Osteocyte (in vitro differentiated cells): Measurements from ENCODE around the gene GRM7. TPM values are rescaled to one million over a fixed set of nuclear protein-coding genes. Genes with fewer than 3 reads are reported as not detected.

Experiments
- DNase-seq: peaks from one replicate; pipeline ENCODE4 v3.0.0; 2021; ENCODE audit warnings: mixed read lengths; ENCODE audit not compliant: unreplicated experiment; ENCODE audit errors: extremely low spot score
- H3K27ac Mint-ChIP-seq: one replicate; pipeline ENCODE4 v1.8.0; 2021; ENCODE audit warnings: mild to moderate bottlenecking, mixed read lengths; ENCODE audit not compliant: unreplicated experiment
- H3K27me3 Mint-ChIP-seq: one replicate; pipeline ENCODE4 v1.8.0; 2021; ENCODE audit warnings: mixed read lengths; ENCODE audit not compliant: unreplicated experiment
- H3K36me3 Mint-ChIP-seq: one replicate; pipeline ENCODE4 v1.8.0; 2021; ENCODE audit warnings: mixed read lengths; ENCODE audit not compliant: unreplicated experiment
- H3K4me1 Mint-ChIP-seq: one replicate; pipeline ENCODE4 v1.8.0; 2021; ENCODE audit warnings: mixed read lengths; ENCODE audit not compliant: unreplicated experiment
- H3K4me3 Mint-ChIP-seq: one replicate; pipeline ENCODE4 v1.8.0; 2021; ENCODE audit warnings: mild to moderate bottlenecking, moderate library complexity, mixed read lengths; ENCODE audit not compliant: unreplicated experiment
- H3K9me3 Mint-ChIP-seq: one replicate; pipeline ENCODE4 v1.8.0; 2021; ENCODE audit warnings: mixed read lengths; ENCODE audit not compliant: unreplicated experiment
- total RNA-seq: library from RNA; stranded (reverse); gene quantifications from 2 replicates; pipeline ENCODE4 v1.2.1, GENCODE V29; 2021
- TF ChIP-seq, protein P1 (sequence below): fragments of 200-600 bp; sonication (generic); IDR thresholded peaks from 2 replicates; pipeline ENCODE4 v1.5.0; 2021; ENCODE audit warnings: antibody characterized with exemption, mild to moderate bottlenecking, moderate library complexity

The GRM7 gene
- total RNA-seq, 1 donor from 2014 or later: not detected

DNA sequence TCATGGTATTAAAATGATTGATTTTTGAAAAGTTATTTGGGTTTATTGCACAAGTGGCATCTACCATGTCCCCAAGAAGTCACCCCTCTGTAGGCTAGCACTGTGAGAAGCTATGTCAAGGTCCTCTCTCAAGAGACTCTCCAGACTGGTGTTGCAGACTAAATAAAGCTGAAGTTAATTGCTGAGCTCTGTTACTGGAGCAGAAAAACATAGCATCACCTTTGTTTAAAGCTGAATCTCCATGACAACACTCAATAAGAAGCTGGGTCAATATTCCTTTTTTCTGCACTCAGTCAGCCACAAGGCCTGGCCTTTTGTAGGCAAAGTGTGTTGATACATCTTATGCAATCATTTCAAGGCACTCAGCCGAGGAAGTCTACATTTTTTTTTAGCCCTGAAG is 834.1 kb downstream of the GRM7 start:
- Mint-ChIP-seq H3K4me1 (no peaks in the 10 kb centered on the region), H3K27me3 (no peaks in the 10 kb centered on the region), H3K4me3 (no peak overlapping the region), H3K36me3 (no peaks in the 10 kb centered on the region), H3K27ac (no peak overlapping the region), H3K9me3 (peaks cover 13% of the 10 kb centered on the region)
- TF ChIP-seq, protein P1, sequence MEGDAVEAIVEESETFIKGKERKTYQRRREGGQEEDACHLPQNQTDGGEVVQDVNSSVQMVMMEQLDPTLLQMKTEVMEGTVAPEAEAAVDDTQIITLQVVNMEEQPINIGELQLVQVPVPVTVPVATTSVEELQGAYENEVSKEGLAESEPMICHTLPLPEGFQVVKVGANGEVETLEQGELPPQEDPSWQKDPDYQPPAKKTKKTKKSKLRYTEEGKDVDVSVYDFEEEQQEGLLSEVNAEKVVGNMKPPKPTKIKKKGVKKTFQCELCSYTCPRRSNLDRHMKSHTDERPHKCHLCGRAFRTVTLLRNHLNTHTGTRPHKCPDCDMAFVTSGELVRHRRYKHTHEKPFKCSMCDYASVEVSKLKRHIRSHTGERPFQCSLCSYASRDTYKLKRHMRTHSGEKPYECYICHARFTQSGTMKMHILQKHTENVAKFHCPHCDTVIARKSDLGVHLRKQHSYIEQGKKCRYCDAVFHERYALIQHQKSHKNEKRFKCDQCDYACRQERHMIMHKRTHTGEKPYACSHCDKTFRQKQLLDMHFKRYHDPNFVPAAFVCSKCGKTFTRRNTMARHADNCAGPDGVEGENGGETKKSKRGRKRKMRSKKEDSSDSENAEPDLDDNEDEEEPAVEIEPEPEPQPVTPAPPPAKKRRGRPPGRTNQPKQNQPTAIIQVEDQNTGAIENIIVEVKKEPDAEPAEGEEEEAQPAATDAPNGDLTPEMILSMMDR: no peak
- DNase-seq: no peak

DNA sequence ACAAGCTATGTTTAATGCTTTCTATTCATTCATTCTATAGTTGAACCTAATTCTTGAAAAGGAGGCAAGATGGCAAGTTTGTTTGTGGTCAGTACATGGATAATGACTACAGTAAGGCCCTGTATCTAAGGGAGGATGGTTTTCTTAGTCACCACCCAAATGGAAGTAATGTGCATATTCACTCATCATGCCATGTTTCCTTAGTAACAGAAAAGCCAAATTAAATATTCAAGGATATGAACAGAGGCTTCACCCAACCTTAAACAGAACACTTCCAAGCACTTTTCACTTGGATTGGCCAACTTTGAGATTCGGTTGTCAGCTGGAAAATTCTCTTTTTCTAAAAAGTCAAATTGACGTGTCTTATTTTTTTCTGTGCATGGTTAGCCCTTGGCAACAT is 835.4 kb downstream of the GRM7 start:
- Mint-ChIP-seq H3K9me3 (peaks cover 13% of the 10 kb centered on the region), H3K4me3 (no peak overlapping the region), H3K27me3 (no peaks in the 10 kb centered on the region), H3K36me3 (no peaks in the 10 kb centered on the region), H3K4me1 (no peaks in the 10 kb centered on the region), H3K27ac (no peak overlapping the region)
- TF ChIP-seq, protein P1: no peak
- DNase-seq: no peak

- TF ChIP-seq, protein P1: no peak
- Mint-ChIP-seq H3K27ac (no peak overlapping the region), H3K36me3 (no peaks in the 10 kb centered on the region), H3K4me3 (no peak overlapping the region), H3K9me3 (peaks cover 9% of the 10 kb centered on the region), H3K27me3 (no peaks in the 10 kb centered on the region), H3K4me1 (no peaks in the 10 kb centered on the region)
- DNase-seq: no peak
Measured at GRCh38 chr3:7697548-7697947, 836.6 kb downstream of the GRM7 start.

- DNase-seq: no peak
- H3K36me3 Mint-ChIP-seq: no peaks in the 10 kb centered on the region
- no peaks in the 10 kb centered on the region for H3K4me1 Mint-ChIP-seq
- no peaks in the 10 kb centered on the region for H3K27me3 Mint-ChIP-seq
- no peak overlapping the region for H3K4me3 Mint-ChIP-seq
- TF ChIP-seq, protein P1: no peak
- H3K9me3 Mint-ChIP-seq: no peaks in the 10 kb centered on the region
- H3K27ac Mint-ChIP-seq: no peak overlapping the region
Measured at GRCh38 chr3:7700539-7700938, 839.6 kb downstream of the GRM7 start.

DNA sequence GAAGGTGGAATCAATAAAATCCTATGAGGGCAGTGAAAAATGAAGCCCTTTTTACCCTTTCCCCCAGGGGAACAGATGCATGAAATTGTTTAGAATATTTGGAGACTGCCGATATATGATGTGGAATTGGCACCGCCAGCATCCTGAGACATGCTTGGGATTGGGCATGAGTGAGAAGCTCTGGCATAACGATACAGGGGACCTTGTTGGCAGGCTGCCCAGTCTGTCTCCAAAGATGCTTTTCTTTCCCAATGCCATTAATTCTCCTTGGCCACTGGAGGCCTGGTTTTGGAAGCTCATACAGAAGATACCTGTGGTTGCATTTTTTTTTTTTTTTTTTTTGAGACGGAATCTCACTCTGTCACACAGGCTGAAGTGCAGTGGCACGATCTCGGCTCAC is 840.1 kb downstream of the GRM7 start:
- no peaks in the 10 kb centered on the region for H3K27me3 Mint-ChIP-seq
- DNase-seq: no peak
- TF ChIP-seq, protein P1: no peak
- no peak overlapping the region for H3K4me3 Mint-ChIP-seq
- H3K9me3 Mint-ChIP-seq: no peaks in the 10 kb centered on the region
- H3K27ac Mint-ChIP-seq: no peak overlapping the region
- H3K36me3 Mint-ChIP-seq: no peaks in the 10 kb centered on the region
- no peaks in the 10 kb centered on the region for H3K4me1 Mint-ChIP-seq
